Forelimb muscle (tissue), 1 donor: Measurements from ENCODE around the gene SLC6A19. TPM values are rescaled to one million over a fixed set of nuclear protein-coding genes. Genes with fewer than 3 reads are reported as not detected.

Experiments used
- DNase-seq: peaks from one replicate; pipeline ENCODE4 v3.0.0-alpha.2; 2013; ENCODE audit warnings: low read depth
- polyA plus RNA-seq: library from polyadenylated mRNA; unstranded; fragments of 120-200 nt; gene quantifications from one replicate; pipeline ENCODE4 v1.2.1, GENCODE V29; 2013; ENCODE audit not compliant: insufficient read length

SLC6A19 gene
- polyA plus RNA-seq, 1 donor = not detected

DNA sequence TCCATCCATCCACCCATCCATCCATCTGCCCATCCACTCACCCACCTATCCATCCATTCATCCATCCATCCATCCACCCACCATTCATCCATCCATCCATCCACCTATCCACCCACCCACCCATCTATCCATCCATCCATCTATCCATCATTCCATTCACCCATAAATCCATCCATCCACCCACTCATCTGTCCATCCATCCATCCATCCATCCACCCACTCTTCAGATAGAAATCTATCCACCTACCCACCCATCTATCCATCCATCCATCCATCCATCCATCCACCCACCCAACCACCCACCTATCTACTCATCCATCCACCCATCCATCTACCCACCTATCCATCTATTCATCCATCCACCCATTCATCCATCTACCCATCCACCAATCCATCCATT lies 35.0 kb upstream of the SLC6A19 start:
- no peak for DNase-seq

DNA sequence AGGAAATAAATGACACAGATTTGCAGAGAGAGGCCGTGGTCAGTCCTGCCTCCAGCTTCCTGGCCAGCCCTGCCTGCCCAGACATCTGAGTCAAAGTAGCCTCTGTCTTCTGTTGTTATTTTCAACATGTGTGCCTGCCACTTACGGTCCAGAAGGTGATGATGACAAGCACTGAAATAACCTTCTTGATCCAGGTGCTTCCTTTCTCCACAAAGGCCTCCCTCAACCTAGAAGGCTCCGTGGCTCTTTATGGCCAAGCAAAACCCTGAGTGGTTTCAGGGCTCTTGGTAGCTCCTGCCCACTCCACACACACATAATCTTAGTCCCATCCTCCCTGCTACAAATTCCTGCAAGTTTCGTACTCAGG lies 34.1 kb upstream of the SLC6A19 start:
- DNase-seq = no peak

DNA sequence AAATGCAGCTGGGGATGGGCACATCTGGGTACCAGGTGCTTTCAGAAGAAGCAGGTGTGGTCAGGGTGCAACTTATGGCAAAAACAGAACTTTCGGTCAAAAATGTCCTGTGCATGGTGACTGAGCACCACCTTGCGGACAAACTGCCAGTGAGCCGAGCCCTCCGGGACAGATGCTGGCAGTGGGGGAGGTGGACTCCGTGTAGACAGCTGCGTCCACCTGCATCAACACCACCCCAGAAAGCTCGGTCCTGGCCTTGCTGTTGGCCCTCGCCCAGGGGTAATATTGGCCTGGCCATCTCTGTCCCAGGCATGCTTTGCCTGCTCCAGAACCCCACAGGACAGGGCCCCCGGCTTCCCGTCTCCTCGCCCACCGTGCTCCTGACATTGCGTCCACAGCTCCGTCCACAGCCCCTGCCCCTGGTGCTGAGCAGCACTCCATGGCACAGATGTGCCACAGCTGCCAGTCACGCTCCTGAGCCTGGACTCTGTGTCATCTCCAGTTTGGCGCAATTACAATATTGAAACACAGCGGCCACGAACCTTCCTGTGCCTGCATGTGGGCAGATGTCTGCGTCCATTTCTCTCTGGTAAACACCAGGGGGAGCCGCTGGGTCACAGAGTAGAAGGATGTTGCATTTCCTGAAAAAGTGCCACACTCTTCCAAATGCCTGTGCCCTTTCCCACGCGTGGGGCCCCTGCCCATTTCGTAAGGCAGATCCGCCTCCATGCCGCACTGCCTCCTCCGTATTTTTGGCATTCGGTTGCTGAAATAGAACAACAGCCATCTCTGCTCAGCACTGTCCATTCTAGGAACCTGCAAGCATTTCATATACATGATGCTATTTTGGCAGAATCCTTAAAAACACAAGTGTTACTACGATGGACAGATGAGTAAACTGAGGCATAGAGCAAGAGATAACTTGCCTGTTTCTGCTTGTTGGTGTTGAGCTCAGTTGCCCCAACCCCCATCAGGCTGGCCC lies 33.4 kb upstream of the SLC6A19 start:
- DNase-seq = peak; percentile 34

DNA sequence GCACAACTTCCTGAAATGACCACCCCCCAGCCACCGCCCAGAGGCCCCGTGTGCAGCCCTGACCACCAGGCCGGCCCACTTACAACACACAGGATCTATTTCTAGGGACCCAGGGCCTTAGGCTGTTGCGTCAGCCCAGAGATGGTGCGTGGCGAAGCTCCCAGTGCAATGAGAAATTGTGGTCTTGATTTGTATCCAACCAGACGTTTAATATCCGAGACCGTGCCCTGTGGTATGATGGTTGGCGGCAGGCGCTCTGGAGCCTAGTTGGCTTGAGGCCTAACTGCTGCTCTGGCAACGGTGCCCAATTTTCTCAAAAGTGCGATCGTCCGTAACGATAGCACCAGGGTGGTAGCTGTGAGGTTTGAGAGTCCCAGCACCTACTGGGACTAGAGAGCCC lies 32.6 kb upstream of the SLC6A19 start:
- DNase-seq = no peak

DNA sequence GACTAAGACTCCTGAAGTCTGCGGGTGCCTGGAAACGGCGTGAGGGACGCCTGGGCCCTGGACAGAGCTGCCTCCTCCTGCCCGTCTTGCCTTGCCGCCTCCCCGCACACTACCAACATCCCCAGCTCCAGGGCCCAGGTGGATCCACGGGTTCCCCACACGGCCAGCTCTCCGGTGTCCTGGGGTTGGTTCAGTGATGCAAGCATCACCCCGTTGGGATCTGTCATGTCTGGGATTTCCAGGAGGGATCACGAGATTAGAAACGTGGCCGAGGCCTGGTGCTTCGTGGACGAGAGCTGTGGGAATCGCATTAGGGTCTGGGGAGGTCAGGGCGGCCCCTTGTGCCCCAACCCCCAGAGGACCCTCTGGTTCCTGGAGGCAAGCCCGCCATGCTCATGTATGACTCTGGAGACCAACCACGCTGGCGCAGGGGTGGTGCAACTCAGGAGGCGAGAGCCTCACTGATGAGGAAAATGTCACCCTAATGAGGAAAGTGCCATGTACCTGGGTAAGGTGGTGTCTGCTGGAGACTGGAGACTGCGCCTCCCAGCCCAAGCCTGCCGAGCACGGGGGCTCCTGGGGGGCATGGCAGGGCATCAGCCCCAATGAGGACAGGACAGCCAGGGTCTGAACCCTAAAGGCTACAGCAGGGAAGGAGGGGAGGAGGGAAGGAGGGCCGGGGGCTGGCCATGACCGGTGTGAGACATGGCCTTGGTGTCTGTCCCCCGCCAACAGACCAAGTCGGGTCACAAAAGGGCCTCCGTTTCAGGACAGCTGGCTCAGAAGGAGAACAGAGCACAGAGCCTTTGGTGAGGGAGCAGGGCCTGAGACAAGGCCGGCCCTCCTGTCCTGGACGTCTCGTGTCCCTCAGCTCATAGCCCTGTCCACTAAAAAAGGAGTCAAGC lies 31.9 kb upstream of the SLC6A19 start:
- no peak for DNase-seq

DNA sequence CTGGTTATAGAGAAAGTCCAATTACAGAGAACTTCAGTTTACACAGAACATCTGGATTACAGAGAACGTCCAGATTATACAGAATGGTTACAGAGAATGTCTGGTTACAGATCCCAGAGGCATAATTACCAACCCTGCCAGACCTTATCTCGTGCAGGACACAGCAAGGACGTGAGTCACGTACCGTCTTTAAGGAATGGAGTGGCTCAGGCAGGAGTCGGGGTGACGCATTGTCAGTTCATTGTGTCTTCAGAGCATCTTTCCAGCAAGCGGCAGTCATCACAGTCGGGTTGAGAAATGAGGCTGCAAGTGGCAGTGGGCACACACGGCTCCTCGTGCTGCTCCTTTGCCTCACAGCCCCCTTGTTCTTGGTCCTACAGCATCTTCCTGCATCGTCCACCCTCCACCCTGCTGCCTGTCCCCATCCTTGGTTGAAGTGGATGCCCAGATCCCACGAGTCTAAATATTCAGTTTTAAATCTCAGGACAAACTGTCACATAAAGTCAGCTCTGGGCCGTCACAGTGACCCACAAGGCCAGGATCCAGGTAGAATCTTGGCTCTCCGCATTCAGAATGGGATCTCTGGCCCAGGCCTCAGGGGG lies 30.0 kb upstream of the SLC6A19 start:
- DNase-seq = no peak

DNA sequence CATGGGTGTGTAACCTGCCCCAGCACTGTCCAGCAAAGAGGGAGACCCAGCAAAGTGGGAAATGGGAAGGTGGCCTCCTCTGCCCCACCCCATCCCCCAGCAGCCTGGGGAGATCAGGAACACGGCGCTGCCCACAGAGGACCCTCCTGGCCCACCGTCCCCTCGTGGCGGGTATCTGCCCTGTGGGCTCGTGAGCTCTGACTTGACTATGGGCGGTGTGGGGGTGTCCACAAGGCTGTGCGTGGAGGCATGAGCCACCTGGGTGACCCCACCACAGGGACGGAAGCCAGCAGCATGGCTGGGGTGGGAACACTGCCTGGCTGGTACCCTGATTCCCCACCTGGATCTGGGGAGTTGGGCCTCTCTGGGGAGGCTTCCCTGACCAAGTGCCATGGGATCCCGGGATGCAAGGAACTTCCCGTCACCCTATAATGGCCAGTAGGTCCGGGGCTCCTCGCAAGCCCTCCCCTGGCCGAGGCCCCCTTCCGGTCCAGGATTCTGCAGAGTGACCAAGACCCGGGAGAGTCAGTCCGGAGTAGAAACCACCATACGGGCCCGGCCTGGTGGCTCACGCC lies 29.3 kb upstream of the SLC6A19 start:
- DNase-seq = no peak

DNA sequence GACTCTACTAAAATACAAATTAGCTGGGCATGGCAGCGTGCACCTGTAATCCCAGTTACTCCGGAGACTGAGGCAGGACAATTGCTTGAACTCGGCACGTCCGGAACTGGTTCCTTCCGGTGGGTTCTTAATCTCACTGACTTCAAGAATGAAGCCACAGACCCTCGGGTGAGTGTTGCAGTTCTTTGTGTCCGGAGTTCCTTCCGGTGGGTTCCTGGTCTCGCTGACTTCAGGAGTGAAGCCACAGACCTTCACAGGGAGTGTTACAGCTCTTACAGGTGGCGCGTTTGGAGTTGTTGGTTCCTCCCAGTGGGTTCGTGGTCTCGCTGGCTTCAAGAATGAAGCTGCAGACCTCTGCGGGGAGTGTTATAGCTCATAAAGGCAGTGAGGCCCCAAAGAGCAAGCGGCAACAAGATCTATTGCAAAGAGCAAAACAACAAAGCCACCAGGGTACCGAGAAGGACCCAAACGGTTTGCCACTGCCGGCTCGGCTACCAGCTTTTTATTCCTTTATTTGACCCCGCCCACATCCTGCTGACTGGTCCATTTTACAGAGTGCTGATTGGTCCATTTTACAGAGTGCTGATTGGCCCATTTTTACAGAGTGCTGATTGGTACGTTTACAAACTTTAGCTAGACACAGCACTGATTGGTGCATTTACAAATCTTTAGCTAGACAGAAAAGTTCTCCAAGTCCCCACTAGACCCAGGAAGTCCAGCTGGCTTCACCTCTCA lies 28.6 kb upstream of the SLC6A19 start:
- DNase-seq = no peak

DNA sequence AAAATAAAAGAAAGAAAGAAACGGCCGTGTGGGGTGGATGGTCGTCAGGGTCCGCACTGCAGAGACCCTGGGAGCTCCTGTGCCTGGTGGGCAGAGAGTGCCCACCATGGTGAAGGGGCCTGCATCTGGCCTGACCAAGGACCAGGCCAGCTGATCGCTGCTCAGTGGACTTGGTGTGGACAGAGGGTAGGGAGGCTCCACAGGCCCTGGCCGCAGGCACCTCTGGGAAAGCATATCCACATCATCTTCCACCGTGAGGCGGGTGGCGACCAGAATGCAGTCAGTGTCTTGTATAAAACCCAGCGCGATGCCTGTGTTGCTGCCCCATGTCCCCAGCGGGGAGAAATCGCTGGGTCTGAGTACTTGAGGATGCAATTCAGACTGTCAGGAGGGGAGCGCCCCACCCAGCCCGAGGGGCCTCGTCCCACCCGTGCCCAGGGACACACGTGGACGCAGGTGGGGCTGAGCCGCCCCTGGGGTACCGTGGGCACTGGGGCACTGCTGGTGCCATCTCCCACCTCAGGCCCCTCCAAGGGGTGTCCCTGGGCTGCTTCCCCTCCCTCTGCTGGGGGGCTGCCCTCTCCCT lies 27.8 kb upstream of the SLC6A19 start:
- DNase-seq = no peak

DNA sequence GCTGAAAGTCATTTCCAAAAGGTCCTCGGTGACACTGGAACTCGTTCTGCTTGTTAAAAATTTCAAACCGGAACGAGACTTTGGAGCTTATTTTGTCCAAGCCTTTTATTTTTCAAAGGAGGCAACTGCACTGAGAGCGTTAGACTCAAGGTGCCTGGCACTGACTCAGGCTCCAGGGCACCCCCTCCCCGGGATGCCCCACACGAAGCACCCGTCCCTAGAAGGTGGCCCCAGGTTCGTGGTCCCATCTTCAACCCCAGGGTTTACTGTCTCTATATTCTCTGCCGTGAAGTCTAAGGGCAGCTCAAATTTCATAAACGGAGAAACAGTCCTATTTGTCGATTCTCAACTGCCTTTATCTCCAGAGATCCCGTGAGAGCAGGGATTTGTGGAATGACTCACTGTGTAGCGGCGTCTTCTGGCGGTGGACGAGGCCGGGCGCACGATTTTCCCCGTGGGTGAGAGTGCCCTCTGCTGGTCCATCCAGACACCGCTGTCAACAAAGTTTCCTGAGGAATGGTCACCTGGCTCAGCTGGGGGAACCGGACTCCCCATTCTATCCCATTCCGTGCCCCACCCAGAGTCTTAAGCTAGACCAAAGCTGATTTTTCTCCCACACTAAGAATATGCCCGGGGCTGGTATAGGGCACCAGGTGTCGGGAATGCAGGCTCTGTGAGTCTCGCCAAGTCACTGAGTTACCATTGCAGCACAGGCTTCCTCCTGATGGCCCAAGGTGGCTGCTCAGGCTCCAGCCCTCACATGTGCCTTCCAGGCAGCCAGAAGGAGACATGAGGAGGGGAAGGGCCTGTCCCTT lies 27.1 kb upstream of the SLC6A19 start:
- DNase-seq = peak; percentile 41

DNA sequence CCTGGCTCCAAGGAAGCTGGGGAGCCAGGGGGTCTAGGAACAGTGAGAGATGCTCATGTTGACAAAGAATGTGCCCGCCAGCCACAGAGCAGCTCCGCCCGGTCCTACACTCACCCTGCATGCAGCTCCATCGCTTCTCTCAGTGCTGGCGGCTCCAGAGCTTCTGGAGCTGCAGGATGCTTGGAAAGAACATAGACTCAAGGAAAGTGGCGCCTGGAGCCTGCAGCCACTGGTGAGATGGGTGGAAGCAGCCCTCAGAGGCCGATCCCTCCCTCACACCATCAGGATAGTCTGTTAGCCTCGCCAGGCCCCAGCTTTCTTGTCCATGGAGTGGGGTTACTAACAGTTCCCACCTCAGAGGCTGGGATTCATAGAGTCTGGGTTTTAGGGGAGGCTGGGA lies 26.4 kb upstream of the SLC6A19 start:
- DNase-seq = no peak

DNA sequence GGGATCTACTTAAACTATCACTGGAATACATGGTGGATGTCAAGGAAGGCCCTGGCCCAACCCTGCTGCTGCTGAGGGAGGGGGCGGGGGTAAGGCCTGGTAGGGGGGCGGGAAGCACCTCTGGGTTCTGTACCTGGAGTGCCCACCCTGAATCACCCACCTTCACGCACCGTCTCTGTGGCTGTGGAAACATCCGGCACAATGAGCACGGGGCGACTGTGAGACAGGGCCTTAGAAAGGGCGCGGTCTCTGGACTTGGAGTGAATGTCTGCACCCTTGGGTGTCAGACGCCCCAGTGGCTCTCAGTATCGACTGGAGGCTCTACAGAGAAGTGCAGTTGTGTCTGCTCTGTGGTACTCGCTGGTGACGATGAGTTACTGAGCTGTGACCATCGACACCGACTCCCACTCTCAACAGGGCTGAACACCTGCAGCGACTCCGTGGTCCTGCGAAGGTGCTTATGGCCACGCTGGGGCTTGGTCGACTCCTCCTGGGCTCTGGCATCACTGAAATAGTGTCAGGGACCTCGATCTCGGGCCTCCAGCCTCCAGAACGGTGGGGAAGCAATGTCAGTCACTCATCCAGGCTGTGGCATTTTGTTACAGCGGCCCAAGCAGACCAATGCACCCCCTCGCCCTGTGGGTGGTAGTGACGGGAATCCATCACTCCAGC lies 25.5 kb upstream of the SLC6A19 start:
- DNase-seq = no peak

DNA sequence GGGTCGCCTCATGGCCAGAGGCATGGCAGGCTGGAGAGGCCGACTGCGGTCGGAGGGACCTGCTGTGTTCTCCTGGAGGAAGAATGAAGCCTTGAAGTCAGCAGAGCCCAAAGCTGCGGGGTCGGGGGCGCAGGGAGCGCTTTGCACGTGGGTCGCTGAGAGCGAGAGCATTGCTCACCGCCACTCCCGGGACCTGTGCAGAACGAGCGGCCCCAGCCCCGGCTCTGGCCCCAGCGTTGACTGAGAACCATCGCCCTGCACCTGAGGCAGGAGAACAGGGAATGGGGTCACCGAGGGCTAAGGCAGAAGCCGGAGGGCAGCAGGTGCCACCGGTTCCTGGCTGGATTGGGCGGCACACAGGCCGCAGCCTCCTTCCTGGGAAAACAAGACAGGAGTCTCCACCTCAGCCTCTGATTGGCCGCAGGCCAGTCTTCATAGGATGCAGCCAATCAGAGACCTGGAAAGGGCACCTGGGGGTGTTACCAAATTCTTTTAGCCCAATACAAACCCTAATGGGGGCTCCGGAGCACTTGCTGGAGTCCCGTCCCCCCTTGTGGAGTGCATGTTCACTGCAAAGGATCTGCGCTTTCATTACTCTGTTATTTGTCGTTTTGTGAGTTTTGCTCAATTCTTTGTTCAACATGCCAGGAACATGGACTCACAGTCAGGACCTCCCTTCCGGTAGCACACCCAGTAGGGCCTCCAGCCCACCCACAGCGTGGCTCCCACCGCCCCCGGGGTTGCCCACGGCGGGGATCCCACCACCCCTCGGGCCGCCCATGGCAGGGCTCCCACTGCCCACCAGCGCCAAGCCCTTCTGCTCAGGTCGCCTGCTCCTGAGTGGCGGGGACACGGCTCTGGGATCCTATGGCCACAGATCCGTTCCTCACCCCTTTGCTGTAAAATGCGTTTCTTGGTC lies 24.7 kb upstream of the SLC6A19 start:
- DNase-seq = no peak

DNA sequence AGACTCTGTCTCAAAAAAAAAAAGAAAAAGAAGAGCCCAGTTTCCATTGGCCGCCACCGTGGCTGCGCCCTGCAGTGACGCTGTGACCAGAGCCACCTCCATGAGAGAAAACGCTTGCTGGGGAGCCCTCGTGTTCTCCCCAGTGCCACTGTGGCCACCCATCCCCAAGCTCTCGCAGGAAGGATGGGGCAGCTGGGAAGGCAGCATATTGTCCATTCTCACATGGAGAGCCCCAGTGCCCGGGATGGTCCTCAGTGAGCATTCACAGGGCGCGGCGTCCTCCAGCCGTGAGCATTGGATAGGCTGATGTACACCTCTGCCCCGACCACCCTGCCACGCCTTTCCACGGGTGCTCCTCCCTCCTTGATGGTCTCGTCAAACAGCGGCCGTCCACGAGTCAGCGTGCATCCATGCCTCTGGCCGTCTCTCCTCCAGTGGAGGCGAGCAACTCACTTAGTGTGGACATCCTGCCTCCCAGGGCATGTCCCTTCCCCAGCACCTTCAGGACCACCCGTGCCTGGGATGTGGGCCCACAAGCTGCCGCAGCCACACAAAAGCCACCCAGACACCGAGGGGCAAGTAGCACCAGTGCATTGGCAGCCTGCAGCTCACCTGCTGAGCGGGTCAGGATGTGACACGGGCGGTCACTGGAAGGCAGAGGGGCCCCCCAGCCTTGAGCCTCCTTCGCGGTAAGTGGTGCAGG lies 23.4 kb upstream of the SLC6A19 start:
- no peak for DNase-seq

DNA sequence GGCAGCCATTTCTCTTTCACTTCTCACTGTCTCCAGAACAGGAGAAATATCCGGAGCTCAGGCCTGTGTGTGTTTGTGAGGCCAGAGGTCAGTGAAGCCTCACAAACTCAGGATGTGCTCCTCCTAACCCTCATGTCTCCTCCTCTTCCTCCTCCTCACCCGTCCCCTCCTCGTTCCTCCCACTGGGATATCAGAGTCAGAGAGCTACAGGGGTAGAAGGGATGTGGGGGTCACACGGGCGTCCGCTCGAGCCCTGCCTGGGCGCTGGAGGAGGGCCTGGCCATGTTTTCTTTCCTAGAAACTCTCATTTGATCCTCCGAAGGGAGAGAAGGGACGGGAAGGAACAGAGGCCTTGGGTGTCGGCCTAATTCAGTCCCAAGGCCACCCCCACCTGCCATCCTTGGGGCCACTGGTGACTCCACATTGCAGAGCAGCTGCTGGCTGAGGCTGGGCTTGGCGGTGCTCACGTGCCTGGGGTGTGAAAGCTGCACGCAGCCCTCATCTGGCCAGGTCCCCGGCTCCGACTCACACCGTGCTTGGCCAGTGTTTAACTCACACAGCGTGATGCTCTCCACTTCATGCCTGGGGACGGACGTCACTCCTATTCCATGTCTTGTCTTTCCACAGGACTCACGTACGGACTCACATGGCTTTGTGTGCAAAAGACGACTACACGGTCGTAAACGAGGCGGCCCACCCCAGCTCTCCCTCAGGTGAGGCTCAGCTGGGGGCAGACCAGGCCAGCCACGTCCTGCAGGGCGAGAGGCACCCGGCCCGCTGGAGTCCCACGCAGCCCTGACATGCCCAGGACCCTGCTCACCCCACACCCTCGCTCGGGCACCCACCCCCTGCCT lies 22.6 kb upstream of the SLC6A19 start:
- DNase-seq = no peak

DNA sequence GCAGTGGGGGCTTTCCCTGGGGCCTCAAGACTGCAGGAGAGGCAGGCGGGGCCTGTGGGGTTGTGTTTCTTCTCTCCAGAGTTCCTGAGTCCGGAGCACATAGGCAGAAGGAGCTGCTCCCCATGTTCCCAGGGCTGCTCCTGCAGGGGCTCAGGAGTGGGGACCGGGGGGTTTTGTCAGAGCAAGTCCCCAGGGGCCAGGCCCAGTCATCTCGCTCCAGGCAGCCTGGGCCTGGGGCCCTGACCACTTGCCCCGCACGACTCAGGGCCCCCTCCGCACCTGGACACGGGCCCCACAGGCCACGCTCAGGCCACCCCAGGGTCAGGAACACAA lies 22.0 kb upstream of the SLC6A19 start:
- DNase-seq = no peak

DNA sequence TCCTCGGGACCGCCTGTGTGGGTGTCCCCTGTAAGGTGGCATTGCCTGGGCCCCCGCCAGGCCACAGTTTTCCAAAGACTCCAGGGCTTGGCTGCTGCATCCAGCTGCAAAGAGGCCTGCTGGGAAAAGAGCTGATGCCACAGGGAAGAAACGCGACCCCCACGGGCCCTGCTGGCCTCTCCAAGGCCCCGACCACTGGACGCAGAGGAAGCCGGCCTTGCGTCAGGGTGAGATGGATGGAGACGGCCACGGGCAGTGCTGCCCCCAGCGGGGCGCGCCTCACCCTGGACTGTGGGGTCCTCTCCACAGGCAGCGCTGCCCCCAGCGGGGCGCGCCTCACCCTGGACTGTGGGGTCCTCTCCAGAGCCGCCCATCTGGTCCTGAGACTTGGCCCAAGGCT lies 21.3 kb upstream of the SLC6A19 start:
- no peak for DNase-seq
